Spinal cord (tissue), 10 donors: Measurements from ENCODE around the gene WASL. TPM values are rescaled to one million over a fixed set of nuclear protein-coding genes. Genes with fewer than 3 reads are reported as not detected.
"Not testable (repeated sequence)": the region's sequence is repeated elsewhere in the genome, so short reads cannot be mapped to it uniquely, and the experiment has no call there.

Experiments
- DNase-seq, 6 donors: peaks; one replicate each; pipeline versions ENCODE4 v3.0.0 to v3.0.0-alpha.2; 2013 to 2015; ENCODE audit warnings: low spot score in 6 of 6, low read depth in 4 of 6
- H3K27ac ChIP-seq: one replicate; pipeline ENCODE4 v1.5.1; 2013; ENCODE audit warnings: low read depth, low read length, control low read depth
- H3K27me3 ChIP-seq: one replicate; pipeline ENCODE4 v1.6.1; 2013; ENCODE audit warnings: low read length; ENCODE audit not compliant: control insufficient read depth, insufficient read depth
- H3K36me3 ChIP-seq: one replicate; pipeline ENCODE4 v1.6.1; 2013; ENCODE audit warnings: low read length; ENCODE audit not compliant: control insufficient read depth, insufficient read depth
- H3K4me1 ChIP-seq: one replicate; pipeline ENCODE4 v1.6.1; 2013; ENCODE audit warnings: low read length; ENCODE audit not compliant: control insufficient read depth, insufficient read depth
- H3K4me3 ChIP-seq: one replicate; pipeline ENCODE4 v1.5.1; 2013; ENCODE audit warnings: low read depth, low read length, control low read depth
- H3K9me3 ChIP-seq: one replicate; pipeline ENCODE4 v1.6.1; 2013; ENCODE audit warnings: low read length; ENCODE audit not compliant: control insufficient read depth, insufficient read depth
- WGBS: methylation state at CpG from one replicate; pipeline ENCODE4 v1.1.5; 2013; ENCODE audit warnings: missing lambda C conversion rate; ENCODE audit not compliant: insufficient coverage; 5-methylcytosine and 5-hydroxymethylcytosine counted together
- polyA plus RNA-seq, 2 donors: library from polyadenylated mRNA; unstranded; fragments of 120-200 nt; gene quantifications; one replicate each; pipeline ENCODE4 v1.2.1, GENCODE V29; 2013; ENCODE audit not compliant: insufficient read length in 2 of 2
- total RNA-seq, 2 donors: library from RNA; depleted of rRNA in 1 of 2; stranded (reverse); fragments of 120-200 nt in 1 of 2; fragments of >200 nt in 1 of 2; gene quantifications; one replicate each; pipeline versions ENCODE4 v1.2.3 to v1.2.4, GENCODE V29; 2013 to 2014
- donor health status: healthy.

WASL gene
- total and polyA plus RNA-seq, 4 donors = 14.5 to 46.8 (median 38.2) TPM

- no peak overlapping the region for H3K4me3 ChIP-seq
- H3K27ac ChIP-seq = no peak overlapping the region
- peak in 1 of 6 donors; percentile 1 for DNase-seq
- H3K27me3 ChIP-seq = no peaks in the 10 kb centered on the region
- 67% methylated on average over 1 of the region's 2 CpGs for WGBS
- H3K9me3 ChIP-seq = no peaks in the 10 kb centered on the region
- H3K36me3 ChIP-seq = no peaks in the 10 kb centered on the region
- no peaks in the 10 kb centered on the region for H3K4me1 ChIP-seq
Observed at GRCh38 chr7:123788584-123788983, 39.8 kb upstream of the WASL start.

- 100% methylated on average over 1 of the region's 3 CpGs for WGBS
- Histone ChIP-seq H3K9me3 (no peaks in the 10 kb centered on the region), H3K27ac (no peak overlapping the region), H3K4me3 (no peak overlapping the region), H3K4me1 (no peaks in the 10 kb centered on the region), H3K36me3 (no peaks in the 10 kb centered on the region), H3K27me3 (no peaks in the 10 kb centered on the region)
- no peak for DNase-seq
Observed at GRCh38 chr7:123787220-123788007, 38.6 kb upstream of the WASL start.

GRCh38 chr7:123784263-123784662 lies 35.5 kb upstream of the WASL start:
- H3K27me3 ChIP-seq = no peaks in the 10 kb centered on the region
- no peaks in the 10 kb centered on the region for H3K9me3 ChIP-seq
- DNase-seq = peak in 1 of 6 donors; percentile 11
- H3K27ac ChIP-seq = no peak overlapping the region
- no peak overlapping the region for H3K4me3 ChIP-seq
- no peaks in the 10 kb centered on the region for H3K4me1 ChIP-seq
- H3K36me3 ChIP-seq = no peaks in the 10 kb centered on the region

GRCh38 chr7:123783820-123784219 lies 35.0 kb upstream of the WASL start:
- no CpG with 5 or more reads among the region's 3 CpGs for WGBS
- no peaks in the 10 kb centered on the region for H3K4me1 ChIP-seq
- no peak overlapping the region for H3K27ac ChIP-seq
- no peak overlapping the region for H3K4me3 ChIP-seq
- no peak for DNase-seq
- H3K36me3 ChIP-seq = no peaks in the 10 kb centered on the region
- no peaks in the 10 kb centered on the region for H3K27me3 ChIP-seq
- no peaks in the 10 kb centered on the region for H3K9me3 ChIP-seq

- no peaks in the 10 kb centered on the region for H3K36me3 ChIP-seq
- no CpG with 5 or more reads among the region's 2 CpGs for whole genome bisulfite sequencing
- no peak overlapping the region for H3K4me3 ChIP-seq
- H3K4me1 ChIP-seq = no peaks in the 10 kb centered on the region
- no peaks in the 10 kb centered on the region for H3K9me3 ChIP-seq
- H3K27me3 ChIP-seq = no peaks in the 10 kb centered on the region
- H3K27ac ChIP-seq = no peak overlapping the region
- no peak for DNase-seq
Observed at GRCh38 chr7:123782071-123782798, 33.4 kb upstream of the WASL start.

- not testable (repeated sequence) for H3K36me3 ChIP-seq, H3K4me1 ChIP-seq, H3K9me3 ChIP-seq, H3K27me3 ChIP-seq, DNase-seq, H3K4me3 ChIP-seq, H3K27ac ChIP-seq
- no CpG with 5 or more reads among the region's 2 CpGs for WGBS
Observed at GRCh38 chr7:123780472-123780871, 31.7 kb upstream of the WASL start.

- Histone ChIP-seq H3K27ac (no peak overlapping the region), H3K36me3 (no peaks in the 10 kb centered on the region), H3K4me3 (no peak overlapping the region), H3K27me3 (no peaks in the 10 kb centered on the region), H3K4me1 (no peaks in the 10 kb centered on the region), H3K9me3 (no peaks in the 10 kb centered on the region)
- no peak for DNase-seq
- WGBS = 99% methylated on average over 4 of the region's 4 CpGs
Observed at GRCh38 chr7:123774496-123774895, 25.7 kb upstream of the WASL start.

- WGBS = no CpG with 5 or more reads among the region's 3 CpGs
- Histone ChIP-seq H3K9me3 (no peaks in the 10 kb centered on the region), H3K27me3 (no peaks in the 10 kb centered on the region), H3K4me1 (no peaks in the 10 kb centered on the region), H3K36me3 (no peaks in the 10 kb centered on the region), H3K4me3 (no peak overlapping the region), H3K27ac (no peak overlapping the region)
- no peak for DNase-seq
Observed at GRCh38 chr7:123773481-123773880, 24.7 kb upstream of the WASL start.

- Histone ChIP-seq H3K4me3 (no peak overlapping the region), H3K27me3 (no peaks in the 10 kb centered on the region), H3K4me1 (no peaks in the 10 kb centered on the region), H3K9me3 (no peaks in the 10 kb centered on the region), H3K36me3 (no peaks in the 10 kb centered on the region), H3K27ac (no peak overlapping the region)
- WGBS = 64% methylated on average over 2 of the region's 3 CpGs
- no peak for DNase-seq
Observed at GRCh38 chr7:123772652-123773051, 23.8 kb upstream of the WASL start.

- Histone ChIP-seq H3K27ac (no peak overlapping the region), H3K9me3 (no peaks in the 10 kb centered on the region), H3K36me3 (no peaks in the 10 kb centered on the region), H3K4me1 (no peaks in the 10 kb centered on the region), H3K27me3 (no peaks in the 10 kb centered on the region), H3K4me3 (no peak overlapping the region)
- DNase-seq = no peak
- WGBS = 89% methylated on average over 1 of the region's 2 CpGs
Observed at GRCh38 chr7:123771846-123772245, 23.0 kb upstream of the WASL start.
